HCT116 (cell line): ENCODE data around the gene MAPK8. TPM values are rescaled to one million over a fixed set of nuclear protein-coding genes. Genes with fewer than 3 reads are reported as not detected.

Source experiments
- ATAC-seq: fragments of 200-7000 bp; cut with Tn5 transposase; 2 replicates; pipeline ENCODE4 v1.9.1; 2020; ENCODE audit warnings: mild to moderate bottlenecking, moderate library complexity
- BruUV-seq: library from RNA; stranded (reverse); fragments of 400-500 nt; replicated peaks from 2 replicates; lab custom pipeline; 2021; lab: Mats Ljungman, UMichigan
- CTCF ChIA-PET: fragments of 300-600 bp; sonication (Branson Sonifier 250); formaldehyde crosslinking; loops from one replicate; lab custom pipeline; 2021; ENCODE audit warnings: antibody characterized with exemption; lab: Charles Lee
- POLR2A ChIA-PET: fragments of 300-600, 350-600 bp; sonication (Branson Sonifier 250); formaldehyde crosslinking; loops from one replicate; lab custom pipeline; 2021; ENCODE audit warnings: antibody characterized with exemption; lab: Charles Lee
- RAD21 ChIA-PET, 2 experiments: fragments of 300-600 bp; sonication (Branson Sonifier 250); formaldehyde crosslinking; loops; one replicate each; lab custom pipeline; 2023; ENCODE audit warnings: low total read pairs in 2 of 2; ENCODE audit not compliant: uncharacterized antibody in 2 of 2, unreplicated experiment in 2 of 2, low non-redundant PET in 1 of 2; lab: Charles Lee
- DNase-seq: peaks from one replicate; pipeline ENCODE4 v3.0.0-alpha.2; 2010; ENCODE audit warnings: low read depth, low spot score
- H2AFZ ChIP-seq: fragments of 200-600 bp; shearing (Covaris generic), sonication (generic); 2 replicates; pipeline ENCODE4 v1.6.1; 2017; ENCODE audit warnings: low read depth, mixed run types, mixed read lengths, antibody characterized with exemption, low read length; ENCODE audit not compliant: poor library complexity, severe bottlenecking
- H3K27ac ChIP-seq: 2 replicates; pipeline ENCODE4 v1.5.1; 2012; ENCODE audit warnings: low read depth, low read length
- H3K27me3 ChIP-seq: fragments of 200-600 bp; sonication (generic); 2 replicates; pipeline ENCODE4 v1.6.1; 2016; ENCODE audit warnings: mixed run types, low read length, mixed read lengths; ENCODE audit not compliant: insufficient read depth
- H3K36me3 ChIP-seq, 2 experiments: fragments of 200-500 bp in 1 of 2; fragments of 200-600 bp in 1 of 2; sonication (Bioruptor generic) in 1 of 2; sonication (generic) in 1 of 2; 2 replicates each; pipeline versions ENCODE4 v1.5.1 to v1.6.1; 2014 to 2016; ENCODE audit warnings: low read length in 2 of 2, inconsistent platforms in 1 of 2, mixed read lengths in 1 of 2, mixed run types in 1 of 2; ENCODE audit not compliant: insufficient read depth in 2 of 2, control insufficient read depth in 1 of 2
- H3K4me1 ChIP-seq, 2 experiments: fragments of 200-600 bp in 1 of 2; sonication (generic) in 1 of 2; 2 replicates each; pipeline versions ENCODE4 v1.5.1 to v1.6.1; 2012 to 2017; ENCODE audit warnings: low read length in 2 of 2, inconsistent platforms in 1 of 2, mild to moderate bottlenecking in 1 of 2, mixed read lengths in 1 of 2, mixed run types in 1 of 2, moderate library complexity in 1 of 2; ENCODE audit not compliant: insufficient read depth in 2 of 2, control insufficient read depth in 1 of 2
- H3K4me2 ChIP-seq: fragments of 200-600 bp; sonication (generic); 2 replicates; pipeline ENCODE4 v1.6.1; 2017; ENCODE audit warnings: mixed run types, low read length, mixed read lengths
- H3K4me3 ChIP-seq, 2 experiments: fragments of 200-600 bp in 1 of 2; sonication (generic) in 1 of 2; replicated peaks in 1 of 2; 2 replicates each; pipeline ENCODE4 v1.5.1; 2011 to 2016; ENCODE audit warnings: low read length in 2 of 2, control low read depth in 1 of 2, low read depth in 1 of 2, mild to moderate bottlenecking in 1 of 2, mixed read lengths in 1 of 2, mixed run types in 1 of 2
- H3K79me2 ChIP-seq: fragments of 200-600 bp; sonication (generic); 2 replicates; pipeline ENCODE4 v1.6.1; 2017; ENCODE audit warnings: mild to moderate bottlenecking, mixed run types, low read length, moderate library complexity, mixed read lengths; ENCODE audit not compliant: insufficient read depth
- H3K9ac ChIP-seq: fragments of 200-600 bp; sonication (generic); 2 replicates; pipeline ENCODE4 v1.6.1; 2016; ENCODE audit warnings: low read length, mixed read lengths
- H3K9me2 ChIP-seq: fragments of 200-600 bp; sonication (generic), shearing (Covaris generic); 2 replicates; pipeline ENCODE4 v1.6.1; 2017; ENCODE audit warnings: mixed run types, mild to moderate bottlenecking, moderate library complexity; ENCODE audit not compliant: insufficient read depth
- H3K9me3 ChIP-seq, 2 experiments: fragments of 200-500 bp in 1 of 2; fragments of 200-600 bp in 1 of 2; sonication (Bioruptor generic) in 1 of 2; sonication (generic) in 1 of 2; 2 replicates each; pipeline ENCODE4 v1.6.1; 2014 to 2017; ENCODE audit warnings: low read length in 2 of 2, mixed read lengths in 2 of 2, inconsistent platforms in 1 of 2, low read depth in 1 of 2, mild to moderate bottlenecking in 1 of 2, mixed run types in 1 of 2, moderate library complexity in 1 of 2; ENCODE audit not compliant: control insufficient read depth in 1 of 2, insufficient read depth in 1 of 2
- H4K20me1 ChIP-seq: fragments of 200-600 bp; sonication (generic), shearing (Covaris generic); 2 replicates; pipeline ENCODE4 v1.6.1; 2017; ENCODE audit warnings: mixed run types, mild to moderate bottlenecking, moderate library complexity; ENCODE audit not compliant: insufficient read depth
- ATF3 ChIP-seq: IDR thresholded peaks from 2 replicates; pipeline ENCODE4 v1.6.1; 2012
- CTCF ChIP-seq, 3 experiments: fragments of 200-600 bp in 1 of 3; sonication (generic) in 1 of 3; IDR thresholded peaks in 2 of 3; conservative IDR thresholded peaks in 1 of 3; 2 replicates each; pipeline ENCODE4 v1.5.1; 2012 to 2017; ENCODE audit warnings: low read depth in 2 of 3, low read length in 2 of 3, antibody characterized with exemption in 1 of 3, borderline replicate concordance in 1 of 3, control low read depth in 1 of 3, mild to moderate bottlenecking in 1 of 3, mixed read lengths in 1 of 3, mixed run types in 1 of 3, moderate library complexity in 1 of 3; ENCODE audit not compliant: insufficient read depth in 1 of 3
- SIN3A ChIP-seq: IDR thresholded peaks from 2 replicates; pipeline ENCODE4 v1.6.1; 2012; ENCODE audit warnings: low read depth
- YY1 ChIP-seq: IDR thresholded peaks from 2 replicates; pipeline ENCODE4 v1.6.1; 2011; ENCODE audit warnings: low read length, low read depth, moderate library complexity, mild to moderate bottlenecking; ENCODE audit not compliant: insufficient replicate concordance; ENCODE audit errors: extremely low read depth
- ZBTB33 ChIP-seq: IDR thresholded peaks from 2 replicates; pipeline ENCODE4 v1.6.1; 2011; ENCODE audit warnings: mild to moderate bottlenecking, low read length, moderate library complexity; ENCODE audit not compliant: insufficient replicate concordance; ENCODE audit errors: extremely low read depth
- intact Hi-C: fragments of 100-400 bp; cut with micrococcal nuclease; formaldehyde crosslinking; loops from 2 replicates; pipeline ENCODE4 v1.10.0; 2022
- total RNA-seq: library from RNA; stranded (reverse); gene quantifications from one replicate; pipeline ENCODE4 v1.2.1, GENCODE V29; 2021; ENCODE audit not compliant: unreplicated experiment

MAPK8 gene
- total RNA-seq, 1 experiment from 2014 or later = 71.0 TPM

- Histone ChIP-seq H2AFZ (no peak overlapping the region), H3K36me3 (no peaks in the 10 kb centered on the region), H4K20me1 (no peaks in the 10 kb centered on the region), H3K4me2 (no peak overlapping the region), H3K79me2 (no peaks in the 10 kb centered on the region), H3K9me3 (no peaks in the 10 kb centered on the region), H3K9ac (no peak overlapping the region)
- no peak for DNase-seq
- RAD21 ChIA-PET = no interaction called here
- intact Hi-C loops = no loop called here
- BruUV-seq = no TSS peak
- TF ChIP-seq ATF3 = no peak
- TF ChIP-seq ZBTB33 = no peak
- no peak for TF ChIP-seq SIN3A
- no peak for TF ChIP-seq YY1
- peak in 2 of 3 experiments; percentile 16 to 25; a peak in 3 of 6 replicates for TF ChIP-seq CTCF (IDR thresholded peaks at IDR 0.05 in 2 of 3, conservative IDR thresholded peaks at IDR 0.05 in 1 of 3; ENCODE audit: borderline replicate concordance in 1 of 3, insufficient read depth in 1 of 3, low read depth in 2 of 3, low read length in 2 of 3)
- TF ChIP-seq, all 23 proteins: peak for 1
- H3K27me3 ChIP-seq = no peaks in the 10 kb centered on the region
- H3K4me3 ChIP-seq = no peak overlapping the region
- ChIA-PET POLR2A (no interaction called here), CTCF (no interaction called here)
- no peak overlapping the region for H3K27ac ChIP-seq
- ATAC-seq = peak; percentile 83
- peaks cover 0 to 4% of the 10 kb centered on the region in 2 experiments; a peak in 1 of 4 replicates for H3K4me1 ChIP-seq
- no peaks in the 10 kb centered on the region for H3K9me2 ChIP-seq
Observed at GRCh38 chr10:48470893-48471805, 164.7 kb downstream of the MAPK8 start.
